Nephron (organoid): ENCODE measurements around the gene NFYC.

Experiments used
- H3K27ac Mint-ChIP-seq, 3 experiments: 2 replicates each; pipeline ENCODE4 v1.8.0; 2020; ENCODE audit warnings: mixed read lengths in 3 of 3, mild to moderate bottlenecking in 2 of 3, moderate library complexity in 1 of 3
- H3K27me3 Mint-ChIP-seq: 2 replicates; pipeline ENCODE4 v1.8.0; 2021; ENCODE audit warnings: low read depth, mild to moderate bottlenecking, moderate library complexity, mixed read lengths
- H3K36me3 Mint-ChIP-seq: 2 replicates; pipeline ENCODE4 v1.8.0; 2020; ENCODE audit warnings: low read depth, mixed read lengths
- H3K4me1 Mint-ChIP-seq: 2 replicates; pipeline ENCODE4 v1.8.0; 2020; ENCODE audit warnings: mixed read lengths
- H3K4me3 Mint-ChIP-seq, 3 experiments: 2 replicates each; pipeline ENCODE4 v1.8.0; 2020; ENCODE audit warnings: mild to moderate bottlenecking in 3 of 3, mixed read lengths in 3 of 3, moderate library complexity in 2 of 3
- H3K9me3 Mint-ChIP-seq: 2 replicates; pipeline ENCODE4 v1.8.0; 2020; ENCODE audit warnings: mixed read lengths
- TF ChIP-seq, protein P1 (sequence below), 3 experiments: fragments of 200-600 bp; sonication (generic); IDR thresholded peaks; one replicate each; pipeline ENCODE4 v1.5.0; 2021; ENCODE audit warnings: antibody characterized with exemption in 3 of 3; ENCODE audit not compliant: unreplicated experiment in 3 of 3

Gene NFYC

DNA sequence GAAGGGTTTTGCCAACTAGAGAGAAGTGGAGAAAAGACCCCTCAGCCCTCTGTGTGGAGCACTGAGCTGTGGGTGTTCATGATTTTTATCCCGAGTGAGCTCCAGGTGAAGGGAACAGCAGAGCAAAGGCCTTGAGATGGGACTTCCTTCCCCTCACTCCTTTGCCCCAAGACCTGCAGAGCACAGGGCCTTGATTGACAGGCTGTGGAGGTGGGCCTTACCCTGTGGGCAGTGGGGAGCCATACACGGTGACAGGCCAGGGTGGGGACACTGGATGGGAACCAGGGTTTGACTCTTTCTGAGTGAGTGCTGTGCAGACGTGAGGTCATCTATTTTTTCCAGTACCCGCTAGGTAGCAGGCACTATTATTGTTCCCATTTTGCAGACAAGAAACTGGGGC lies 102.5 kb downstream of the NFYC start:
- Mint-ChIP-seq H3K36me3 (no peaks in the 10 kb centered on the region), H3K27ac (no peak overlapping the region)

DNA sequence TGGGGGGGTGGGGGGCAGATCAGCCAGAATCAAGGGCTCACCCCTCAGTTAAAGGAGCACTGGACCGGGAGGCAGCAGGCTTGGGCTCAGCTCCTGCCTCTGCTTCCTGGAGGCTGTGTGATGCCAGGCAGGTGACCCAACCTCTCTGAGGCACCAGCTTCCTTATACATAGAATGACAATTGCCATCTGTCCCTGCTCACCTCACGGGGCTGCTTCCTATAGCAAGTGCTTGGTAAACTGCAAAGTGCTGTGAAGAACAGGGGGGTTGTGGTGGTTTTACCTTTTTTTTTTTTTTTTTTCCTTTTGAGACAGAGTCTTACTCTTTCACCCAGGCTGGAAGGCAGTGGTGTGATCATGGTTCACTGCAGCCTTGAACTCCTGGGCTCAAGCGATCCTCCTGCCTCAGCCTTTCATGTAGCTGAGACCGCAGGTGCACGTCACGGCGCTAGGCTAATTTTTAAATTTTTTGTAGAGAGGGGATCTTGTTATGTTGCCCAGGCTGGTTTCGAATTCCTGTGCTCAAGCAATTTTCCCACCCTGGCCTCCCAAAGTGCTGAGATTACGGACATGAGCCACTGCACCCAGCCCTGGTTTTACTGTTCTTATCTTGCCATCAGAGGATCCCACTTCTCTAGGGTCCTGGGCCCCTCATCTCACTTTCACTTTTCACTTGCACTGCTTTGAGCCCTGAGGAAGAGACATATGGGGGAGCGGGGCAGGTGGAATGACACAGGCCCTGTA lies 103.6 kb downstream of the NFYC start:
- Mint-ChIP-seq H3K9me3 (no peaks in the 10 kb centered on the region), H3K36me3 (no peaks in the 10 kb centered on the region), H3K27ac (peak overlapping the region; percentile 19 to 75 (median 62)), H3K4me1 (peaks cover 42% of the 10 kb centered on the region), H3K27me3 (peaks cover 16% of the 10 kb centered on the region), H3K4me3 (no peak overlapping the region)
- TF ChIP-seq, protein P1, sequence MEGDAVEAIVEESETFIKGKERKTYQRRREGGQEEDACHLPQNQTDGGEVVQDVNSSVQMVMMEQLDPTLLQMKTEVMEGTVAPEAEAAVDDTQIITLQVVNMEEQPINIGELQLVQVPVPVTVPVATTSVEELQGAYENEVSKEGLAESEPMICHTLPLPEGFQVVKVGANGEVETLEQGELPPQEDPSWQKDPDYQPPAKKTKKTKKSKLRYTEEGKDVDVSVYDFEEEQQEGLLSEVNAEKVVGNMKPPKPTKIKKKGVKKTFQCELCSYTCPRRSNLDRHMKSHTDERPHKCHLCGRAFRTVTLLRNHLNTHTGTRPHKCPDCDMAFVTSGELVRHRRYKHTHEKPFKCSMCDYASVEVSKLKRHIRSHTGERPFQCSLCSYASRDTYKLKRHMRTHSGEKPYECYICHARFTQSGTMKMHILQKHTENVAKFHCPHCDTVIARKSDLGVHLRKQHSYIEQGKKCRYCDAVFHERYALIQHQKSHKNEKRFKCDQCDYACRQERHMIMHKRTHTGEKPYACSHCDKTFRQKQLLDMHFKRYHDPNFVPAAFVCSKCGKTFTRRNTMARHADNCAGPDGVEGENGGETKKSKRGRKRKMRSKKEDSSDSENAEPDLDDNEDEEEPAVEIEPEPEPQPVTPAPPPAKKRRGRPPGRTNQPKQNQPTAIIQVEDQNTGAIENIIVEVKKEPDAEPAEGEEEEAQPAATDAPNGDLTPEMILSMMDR (IDR thresholded peaks at IDR 0.05; ENCODE audit: unreplicated experiment in 3 of 3), result no peak

More for the DNA sequence above, 102.5 kb downstream of the NFYC start:
- Mint-ChIP-seq H3K4me3 (no peak overlapping the region), H3K9me3 (no peaks in the 10 kb centered on the region), H3K4me1 (peaks cover 35% of the 10 kb centered on the region), H3K27me3 (peaks cover 12% of the 10 kb centered on the region)
- TF ChIP-seq, protein P1 (IDR thresholded peaks at IDR 0.05; ENCODE audit: unreplicated experiment in 3 of 3), result no peak

DNA sequence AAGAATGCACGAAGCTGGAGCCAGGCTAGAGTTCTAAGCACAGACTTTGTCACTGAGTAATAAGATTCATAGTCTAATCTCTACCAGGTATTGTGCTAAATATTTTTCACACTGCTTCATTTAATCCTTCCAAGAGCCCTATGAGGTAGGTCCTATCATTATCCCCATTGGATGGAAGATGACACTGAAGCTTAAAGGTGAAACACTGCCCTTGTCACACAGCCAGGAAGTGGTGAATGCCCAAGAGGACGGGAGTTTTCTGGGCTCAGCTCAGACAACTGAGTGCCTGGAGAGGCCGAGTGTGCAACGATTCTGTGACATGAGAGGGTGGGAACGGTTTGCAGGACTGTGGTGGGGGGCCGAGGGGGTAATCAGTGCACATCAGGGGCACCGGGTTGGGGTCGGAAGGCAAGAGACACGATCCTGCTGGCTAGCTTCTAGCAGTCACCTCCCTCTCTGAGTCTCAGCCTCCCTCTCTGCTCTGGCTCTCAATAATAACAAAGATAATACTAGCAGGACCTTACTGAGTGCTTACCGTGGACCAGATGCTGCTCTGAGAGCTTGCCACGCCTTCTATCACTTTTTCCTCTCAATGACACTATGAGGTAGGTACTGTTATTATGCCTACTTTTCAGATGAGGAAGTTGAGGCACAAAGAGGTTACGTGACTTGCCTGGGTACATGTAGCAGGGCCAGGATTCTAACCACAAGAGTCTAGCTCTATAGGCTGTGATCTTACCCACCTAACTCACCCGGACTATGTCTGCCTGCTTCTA lies 104.5 kb downstream of the NFYC start:
- H3K4me3 Mint-ChIP-seq, result no peak overlapping the region
- H3K36me3 Mint-ChIP-seq, result no peaks in the 10 kb centered on the region
- H3K4me1 Mint-ChIP-seq, result peaks cover 44% of the 10 kb centered on the region
- H3K27ac Mint-ChIP-seq, result peak overlapping the region; percentile 19 to 75 (median 62)
- TF ChIP-seq, protein P1 (IDR thresholded peaks at IDR 0.05; ENCODE audit: unreplicated experiment in 3 of 3), result no peak
- H3K27me3 Mint-ChIP-seq, result peaks cover 12% of the 10 kb centered on the region
- H3K9me3 Mint-ChIP-seq, result no peaks in the 10 kb centered on the region

DNA sequence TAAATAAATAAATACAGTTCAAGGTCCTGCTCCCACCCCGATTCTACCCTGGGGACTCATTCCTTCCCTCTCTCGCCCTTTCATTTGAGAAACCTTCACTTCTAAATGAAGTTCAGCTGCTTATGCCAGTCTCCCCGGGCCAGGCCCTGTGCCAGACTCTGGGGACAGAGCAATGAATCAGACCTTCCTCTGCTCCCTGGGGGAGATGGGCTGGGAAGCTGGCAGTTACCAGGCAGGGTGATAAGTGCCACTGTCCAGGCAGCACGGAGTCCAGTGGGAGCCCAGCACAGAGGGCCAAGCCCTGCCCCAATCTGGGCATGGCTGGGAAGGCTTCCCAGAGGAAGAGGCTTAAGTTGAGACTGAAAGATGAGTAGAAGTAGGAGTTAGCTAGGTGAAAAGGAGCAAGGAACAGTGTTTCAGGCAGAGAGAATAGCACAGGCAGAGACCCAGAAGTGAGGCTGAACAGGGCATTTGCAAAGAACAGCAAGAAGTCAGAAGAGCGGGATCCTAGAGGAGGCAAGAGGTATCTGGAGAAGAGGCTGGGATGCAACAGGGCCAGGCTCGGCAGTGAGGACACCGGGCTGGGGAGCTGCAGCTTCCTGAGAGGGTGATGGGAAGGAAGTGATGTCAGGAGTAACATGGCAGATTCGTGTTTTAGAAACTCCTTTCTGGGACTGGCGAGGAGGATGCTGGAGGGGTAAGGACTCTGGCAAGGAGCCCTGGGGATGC lies 105.6 kb downstream of the NFYC start:
- Mint-ChIP-seq H3K27ac (peak overlapping the region in 2 of 3 experiments; percentile 26 to 33), H3K4me3 (no peak overlapping the region), H3K4me1 (peaks cover 49% of the 10 kb centered on the region), H3K36me3 (no peaks in the 10 kb centered on the region), H3K9me3 (no peaks in the 10 kb centered on the region), H3K27me3 (peaks cover 12% of the 10 kb centered on the region)
- TF ChIP-seq, protein P1 (IDR thresholded peaks at IDR 0.05; ENCODE audit: unreplicated experiment in 3 of 3), result no peak

DNA sequence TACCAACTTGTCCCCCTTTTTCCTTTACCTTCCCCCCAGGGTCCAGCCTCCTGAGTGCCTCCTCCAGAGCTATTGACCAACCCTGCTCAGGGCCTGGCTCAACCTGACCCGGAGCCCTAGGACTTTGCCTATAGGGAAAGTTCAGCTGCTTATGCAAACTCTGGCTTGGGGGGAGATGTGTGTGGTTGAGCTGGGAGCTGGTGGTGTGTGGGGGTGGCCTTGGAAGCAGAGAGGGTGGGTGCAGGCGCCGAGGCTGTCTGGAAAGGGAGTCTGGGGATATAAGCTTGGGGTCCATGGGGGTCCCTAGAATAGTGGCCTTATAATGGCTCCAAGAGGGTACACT lies 106.1 kb downstream of the NFYC start:
- H3K4me1 Mint-ChIP-seq, result peaks cover 49% of the 10 kb centered on the region
- peaks cover 13% of the 10 kb centered on the region for H3K27me3 Mint-ChIP-seq
- H3K4me3 Mint-ChIP-seq, result no peak overlapping the region
- H3K9me3 Mint-ChIP-seq, result no peaks in the 10 kb centered on the region
- H3K36me3 Mint-ChIP-seq, result no peaks in the 10 kb centered on the region
- TF ChIP-seq, protein P1 (IDR thresholded peaks at IDR 0.05; ENCODE audit: unreplicated experiment in 3 of 3), result no peak
- peak overlapping the region in 2 of 3 experiments; percentile 26 to 33 for H3K27ac Mint-ChIP-seq
